ENCODE results near the gene PLEKHN1. TPM values are rescaled to one million over a fixed set of nuclear protein-coding genes. Genes with fewer than 3 reads are reported as not detected.
A peak's percentile ranks its signal among the peaks of the same experiment; 100 is the strongest.
"Not testable (repeated sequence)": the region's sequence is repeated elsewhere in the genome, so short reads cannot be mapped to it uniquely, and the experiment has no call there.

Gene PLEKHN1
- total RNA-seq, 1 experiment from 2014 or later = not detected

GRCh38 chr1:944341-945325 lies 21.6 kb upstream of the PLEKHN1 start:
- intact Hi-C loops (cut with micrococcal nuclease; ENCODE audit: unreplicated experiment) = no loop called here
- TSS peak; percentile 94 for BruUV-seq (replicated peaks)
- Histone ChIP-seq H3K4me1 (ENCODE audit: insufficient read depth, low read length, poor library complexity, severe bottlenecking) (peaks cover 57% of the 10 kb centered on the region), H3K9me3 (ENCODE audit: low read depth, low read length, poor library complexity, severe bottlenecking) (no peaks in the 10 kb centered on the region), H3K4me3 (ENCODE audit: low read depth, low read length, poor library complexity, severe bottlenecking) (no peak overlapping the region), H3K36me3 (ENCODE audit: insufficient read depth, low read length, poor library complexity, severe bottlenecking) (peaks cover 43% of the 10 kb centered on the region), H3K27me3 (replicated peaks; ENCODE audit: insufficient read depth, low read depth, low read length, poor library complexity) (no peaks in the 10 kb centered on the region), H3K27ac (ENCODE audit: low read depth, low read length, poor library complexity, severe bottlenecking) (peak overlapping the region; percentile 6)
- ChIA-PET CTCF (no interaction called here), POLR2A (ENCODE audit: low non-redundant PET) (interaction anchor here (0.6 kb wide), 1 partner anchor 107 kb away, joined by 3 read pairs; no protein-coding TSS in a partner anchor)
- peak; percentile 67 for DNase-seq (ENCODE audit: low spot score)
- no peak for TF ChIP-seq CTCF (conservative IDR thresholded peaks at IDR 0.05; ENCODE audit: low read depth, low read length)
- TF ChIP-seq EZH2 (IDR thresholded peaks at IDR 0.05; ENCODE audit: borderline replicate concordance, low read depth, low read length, poor library complexity, severe bottlenecking) = no peak

GRCh38 chr1:945688-946556 lies 20.4 kb upstream of the PLEKHN1 start:
- no TSS peak for BruUV-seq (replicated peaks)
- Histone ChIP-seq H3K4me1 (ENCODE audit: insufficient read depth, low read length, poor library complexity, severe bottlenecking) (peaks cover 44% of the 10 kb centered on the region), H3K27me3 (replicated peaks; ENCODE audit: insufficient read depth, low read depth, low read length, poor library complexity) (no peaks in the 10 kb centered on the region), H3K4me3 (ENCODE audit: low read depth, low read length, poor library complexity, severe bottlenecking) (no peak overlapping the region), H3K27ac (ENCODE audit: low read depth, low read length, poor library complexity, severe bottlenecking) (no peak overlapping the region), H3K36me3 (ENCODE audit: insufficient read depth, low read length, poor library complexity, severe bottlenecking) (peaks cover 56% of the 10 kb centered on the region), H3K9me3 (ENCODE audit: low read depth, low read length, poor library complexity, severe bottlenecking) (no peaks in the 10 kb centered on the region)
- no peak for DNase-seq (ENCODE audit: low spot score)
- intact Hi-C loops (cut with micrococcal nuclease; ENCODE audit: unreplicated experiment) = no loop called here
- ChIA-PET POLR2A (ENCODE audit: low non-redundant PET) (no interaction called here), CTCF (no interaction called here)
- no peak for TF ChIP-seq EZH2 (IDR thresholded peaks at IDR 0.05; ENCODE audit: borderline replicate concordance, low read depth, low read length, poor library complexity, severe bottlenecking)
- no peak for TF ChIP-seq CTCF (conservative IDR thresholded peaks at IDR 0.05; ENCODE audit: low read depth, low read length)

GRCh38 chr1:946811-947210 lies 19.5 kb upstream of the PLEKHN1 start:
- CTCF ChIA-PET; POLR2A ChIA-PET (ENCODE audit: low non-redundant PET); DNase-seq (ENCODE audit: low spot score); H3K27me3 ChIP-seq (replicated peaks; ENCODE audit: insufficient read depth, low read depth, low read length, poor library complexity); H3K27ac ChIP-seq (ENCODE audit: low read depth, low read length, poor library complexity, severe bottlenecking); H3K4me3 ChIP-seq (ENCODE audit: low read depth, low read length, poor library complexity, severe bottlenecking); H3K9me3 ChIP-seq (ENCODE audit: low read depth, low read length, poor library complexity, severe bottlenecking); BruUV-seq (replicated peaks); intact Hi-C loops (cut with micrococcal nuclease; ENCODE audit: unreplicated experiment): not testable (repeated sequence)
- Histone ChIP-seq H3K4me1 (ENCODE audit: insufficient read depth, low read length, poor library complexity, severe bottlenecking) (peaks cover 35% of the 10 kb centered on the region), H3K36me3 (ENCODE audit: insufficient read depth, low read length, poor library complexity, severe bottlenecking) (peaks cover 59% of the 10 kb centered on the region)

Measured in A673 (cell line).